GM19043 (cell line): Measurements from ENCODE around the gene KLF2.

Experiments
- ATAC-seq: cut with Tn5 transposase; IDR thresholded peaks from one replicate; pipeline ENCODE4 v1.9.1; 2021; ENCODE audit warnings: low read depth; ENCODE audit not compliant: unreplicated experiment

KLF2 gene

DNA sequence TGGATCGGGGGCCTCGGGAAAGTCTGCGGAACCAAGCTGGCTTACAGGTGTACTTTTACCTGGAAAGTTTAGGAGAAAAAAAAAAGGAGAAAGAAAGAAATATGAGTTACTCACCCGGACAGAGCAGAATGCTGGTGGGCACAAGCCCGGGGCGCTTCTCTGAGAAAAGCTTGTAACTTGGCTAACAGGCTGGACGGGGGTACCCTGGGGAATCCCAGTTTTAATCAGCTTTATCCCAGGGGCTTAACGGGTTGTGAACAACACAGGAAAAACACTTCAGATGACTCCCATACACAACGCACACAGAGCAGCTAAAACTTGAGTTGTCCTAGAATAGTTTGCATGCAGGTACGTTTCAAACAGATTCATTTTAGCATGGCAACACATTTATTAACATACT is 37.3 kb downstream of the KLF2 start:
- no peak for ATAC-seq

GRCh38 chr19:16363133-16363851 is 38.7 kb downstream of the KLF2 start:
- no peak for ATAC-seq

DNA sequence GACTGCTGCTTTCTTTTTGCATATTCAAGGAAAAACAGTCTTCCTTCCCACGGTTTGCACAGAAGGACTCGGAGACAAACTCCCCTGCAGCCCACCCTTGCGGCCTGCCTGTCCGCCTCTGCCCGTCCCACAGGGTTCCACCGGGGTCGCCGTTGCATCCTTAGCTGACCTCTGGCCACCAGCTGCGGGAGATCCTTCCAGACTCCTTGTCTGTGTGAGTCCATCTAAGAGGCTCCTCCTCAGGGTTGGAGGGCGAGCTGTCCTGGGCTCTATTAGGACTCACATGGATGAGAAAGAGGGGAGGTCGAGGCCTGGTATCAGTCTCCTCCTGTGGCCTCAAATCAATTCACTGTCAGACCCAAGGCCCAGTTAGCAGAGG is 39.2 kb downstream of the KLF2 start:
- no peak for ATAC-seq

DNA sequence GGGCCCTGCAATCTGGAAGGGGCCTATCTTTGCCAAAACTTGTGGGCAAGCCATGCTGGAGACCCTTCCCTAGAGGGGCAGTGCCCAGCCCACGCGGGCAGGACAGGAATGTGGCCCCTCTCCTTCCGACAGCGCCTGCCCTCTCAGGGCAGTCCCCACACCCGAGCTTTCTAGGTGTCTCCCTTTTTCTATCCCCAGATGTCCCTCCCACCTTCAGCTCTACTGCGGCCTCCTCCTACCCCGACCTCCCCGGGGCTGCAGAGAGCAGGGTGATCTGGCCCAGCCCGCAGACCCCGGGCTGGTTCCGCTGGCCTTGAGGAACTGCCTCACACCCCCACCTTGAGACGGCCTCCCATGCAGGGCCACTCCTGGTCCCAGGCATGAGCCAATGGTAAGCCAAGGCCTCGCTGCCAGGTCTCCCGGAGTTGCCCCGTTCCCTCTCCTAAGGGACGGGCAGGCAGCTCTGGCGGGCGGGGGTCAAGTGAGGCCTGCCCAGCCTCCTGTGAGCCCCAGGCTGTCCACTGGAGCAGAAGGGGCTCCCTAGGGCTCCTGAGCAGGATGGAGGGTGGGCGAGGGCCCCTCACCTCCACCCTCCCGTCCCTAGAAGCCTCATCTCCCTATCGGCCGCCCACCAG is 39.7 kb downstream of the KLF2 start:
- no peak for ATAC-seq

DNA sequence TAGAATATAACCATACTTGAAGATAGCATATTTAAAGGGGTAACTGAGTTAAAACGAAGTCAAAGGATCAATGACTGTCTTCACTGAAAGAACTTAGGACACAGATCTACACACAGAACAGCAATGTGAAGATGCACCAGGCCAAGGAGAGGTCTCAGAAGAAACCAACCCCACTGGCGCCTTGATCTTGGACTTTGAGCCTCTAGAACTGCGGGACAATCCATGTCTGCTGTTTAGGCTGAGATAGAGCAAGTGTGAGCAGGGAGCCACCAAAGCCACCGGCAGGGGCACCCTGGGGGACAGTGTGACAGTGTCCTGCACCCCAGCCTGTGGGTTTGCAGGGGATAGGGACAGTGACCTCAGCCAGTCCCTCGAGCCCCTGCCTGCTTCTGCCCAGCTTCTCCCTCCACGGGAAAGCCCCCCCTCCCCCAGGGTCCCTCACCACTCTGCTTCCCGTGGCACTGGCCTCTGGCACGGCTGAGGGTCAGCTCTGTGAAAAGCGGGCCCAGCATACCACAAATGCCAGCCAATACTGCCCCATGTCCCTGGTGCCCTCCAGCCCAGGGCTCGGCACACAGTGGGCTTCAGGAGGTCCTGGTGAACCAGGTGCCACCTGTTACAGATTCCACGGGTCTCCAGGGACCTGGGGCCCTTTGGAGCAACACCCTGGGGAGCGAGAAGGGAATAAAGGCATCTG is 40.8 kb downstream of the KLF2 start:
- ATAC-seq = no peak

GRCh38 chr19:16366056-16366432 is 41.4 kb downstream of the KLF2 start:
- no peak for ATAC-seq

- no peak for ATAC-seq
Measured at GRCh38 chr19:16366433-16367260, 42.0 kb downstream of the KLF2 start.

GRCh38 chr19:16367261-16367683 is 42.6 kb downstream of the KLF2 start:
- no peak for ATAC-seq

DNA sequence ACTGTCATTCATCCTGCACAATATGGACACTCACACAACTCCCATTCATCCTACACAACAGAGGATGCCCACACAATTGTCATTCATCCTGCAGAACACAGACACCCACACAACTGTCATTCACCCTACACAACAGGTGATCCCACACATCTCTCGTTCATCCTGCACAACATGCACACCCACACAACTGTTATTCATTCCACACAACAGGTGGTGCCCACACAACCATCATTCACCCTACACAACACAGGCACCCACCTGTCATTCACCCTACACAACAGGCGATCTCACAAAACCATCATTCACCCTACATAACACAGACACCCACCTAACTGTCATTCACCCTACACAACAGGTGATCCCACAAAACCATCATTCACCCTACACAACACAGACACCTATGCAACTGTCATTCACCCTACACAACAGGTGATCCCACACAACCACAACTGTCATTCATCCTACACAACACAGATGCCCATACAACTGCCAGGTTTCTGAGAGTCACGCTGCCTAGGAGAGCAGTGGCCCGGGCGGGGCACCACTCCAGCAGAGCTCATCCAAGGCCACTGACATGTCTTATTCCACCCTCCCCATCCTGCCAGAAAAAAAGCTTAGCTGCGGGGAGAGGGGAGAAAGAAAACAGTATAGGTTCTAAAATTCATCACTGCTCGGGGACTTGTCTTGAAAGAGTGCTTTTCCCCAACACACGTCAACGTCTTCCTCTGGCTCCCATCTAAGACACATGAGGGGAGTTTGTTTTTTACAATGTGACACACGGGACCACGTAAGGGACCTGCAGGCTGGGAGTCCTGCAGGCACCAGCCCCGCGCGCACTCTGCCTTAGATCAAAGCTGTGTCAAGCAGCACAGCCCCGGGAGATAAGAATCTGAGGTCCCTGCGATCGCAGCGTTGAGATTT is 44.0 kb downstream of the KLF2 start:
- no peak for ATAC-seq

DNA sequence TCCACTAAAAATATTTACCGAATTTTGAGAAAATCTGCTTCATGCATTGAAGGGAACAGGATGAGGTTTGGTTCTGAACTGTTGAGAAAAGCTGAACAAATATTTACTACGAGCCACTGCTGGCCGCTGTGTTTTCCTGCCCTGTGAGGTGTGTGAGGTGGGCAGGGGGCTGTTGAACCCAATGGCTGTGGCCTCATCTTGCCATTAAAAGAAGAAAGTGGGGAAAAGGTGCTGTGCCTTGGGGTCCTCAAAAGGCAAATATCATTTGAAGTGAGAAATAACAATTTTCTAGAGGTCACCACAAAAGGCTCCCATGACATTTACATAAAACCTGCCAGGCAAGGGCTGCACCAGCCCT is 44.7 kb downstream of the KLF2 start:
- ATAC-seq = no peak

DNA sequence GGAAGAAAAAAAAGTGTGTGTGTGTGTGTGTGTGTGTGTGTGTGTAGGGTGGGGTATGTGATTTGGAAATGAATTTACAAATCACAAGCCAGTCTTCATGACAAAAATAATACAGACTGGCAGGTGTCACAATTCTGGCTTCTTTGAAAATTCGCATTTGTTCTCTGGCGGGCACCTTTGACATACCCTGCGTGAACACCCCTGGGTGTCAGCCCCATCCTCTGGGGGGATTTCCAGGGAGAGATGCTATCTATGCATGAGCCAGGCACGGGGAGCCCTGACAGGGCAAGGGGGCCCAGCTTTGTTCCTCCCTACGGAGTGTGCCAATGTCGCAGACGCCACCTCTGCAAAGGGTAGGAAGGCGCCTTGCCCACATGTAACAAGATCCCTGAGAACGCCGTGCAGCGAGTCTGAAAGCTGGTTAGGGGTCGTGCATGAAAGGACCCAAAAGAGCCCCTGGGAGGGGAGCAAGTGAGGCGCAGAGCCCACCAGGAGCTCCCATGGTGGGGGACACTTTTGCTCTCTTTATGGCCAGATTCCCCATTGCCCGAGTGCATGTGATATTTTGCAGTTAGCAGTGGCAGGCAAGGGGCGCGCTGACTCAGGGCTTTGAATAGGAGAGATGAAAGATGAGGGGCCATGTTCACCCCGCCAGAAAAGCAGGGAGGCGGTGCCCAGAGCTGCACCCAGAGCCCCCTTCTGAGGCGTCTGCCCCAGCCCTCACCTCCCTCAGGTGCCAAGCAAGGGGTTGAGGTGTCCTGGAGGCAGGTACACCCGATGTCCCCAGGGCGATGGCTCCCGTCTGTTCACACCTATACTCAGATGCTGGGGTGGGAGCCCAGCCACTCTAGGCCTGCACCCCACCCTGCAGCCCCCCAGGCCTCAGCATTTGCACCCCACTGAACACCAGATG is 45.3 kb downstream of the KLF2 start:
- no peak for ATAC-seq

DNA sequence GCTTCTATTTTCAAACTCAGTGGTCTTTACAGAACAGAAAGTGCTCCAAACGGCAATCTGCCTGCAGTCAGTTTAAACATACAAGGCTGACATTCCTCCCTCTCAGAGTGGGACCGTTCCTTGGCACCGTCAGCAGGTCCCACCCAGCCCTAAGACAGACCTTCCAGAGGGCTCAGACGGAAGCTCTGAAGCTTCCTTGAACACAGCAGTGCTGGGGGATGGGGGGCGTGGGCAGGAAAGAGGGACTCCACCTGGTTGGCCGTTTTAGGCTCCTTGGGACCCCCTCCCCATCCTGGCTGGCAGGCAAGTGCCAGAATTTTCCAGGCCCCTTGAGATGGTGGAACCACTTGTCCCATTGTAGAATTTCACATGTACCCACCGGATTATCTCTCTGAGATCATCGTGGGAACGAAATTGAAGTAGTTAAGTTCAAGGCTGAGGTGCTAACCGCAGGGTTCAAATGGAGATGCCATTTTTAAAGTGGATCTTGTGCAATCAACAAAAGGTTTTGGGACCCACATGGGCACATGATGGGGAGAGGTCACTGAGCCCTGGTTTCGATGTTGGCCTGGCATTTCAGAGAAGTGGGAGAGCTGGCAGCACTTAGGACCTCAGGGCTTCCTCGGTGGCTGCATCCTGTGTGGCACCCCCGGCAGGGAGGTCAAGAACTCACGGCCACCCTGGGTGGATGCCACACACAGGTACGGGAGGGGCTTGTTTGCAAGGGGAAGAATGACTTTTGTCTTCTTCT is 46.2 kb downstream of the KLF2 start:
- no peak for ATAC-seq

DNA sequence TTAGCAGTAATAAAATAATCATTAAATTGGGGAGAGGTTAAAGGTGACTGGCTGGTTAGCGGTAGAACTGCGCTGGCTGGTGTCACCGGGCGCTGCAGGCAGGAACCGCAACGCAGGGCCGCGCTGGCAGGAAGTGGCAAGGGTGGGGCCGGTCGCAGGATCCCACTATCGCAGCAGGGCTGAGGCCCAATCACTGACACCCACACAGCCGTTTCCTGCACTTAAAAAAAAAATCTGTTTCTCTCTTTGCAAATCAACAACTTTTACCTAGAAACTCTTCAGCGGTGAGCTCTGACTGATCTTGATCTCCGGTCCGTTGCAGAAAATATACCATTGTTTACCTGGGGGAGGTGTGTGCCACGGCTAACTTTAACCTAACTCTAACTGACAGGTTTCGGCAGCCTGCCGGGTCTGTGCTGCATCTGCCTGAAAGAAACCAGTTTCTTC is 46.9 kb downstream of the KLF2 start:
- ATAC-seq = peak; percentile 64

GRCh38 chr19:16372065-16372915 is 47.7 kb downstream of the KLF2 start:
- ATAC-seq = no peak

DNA sequence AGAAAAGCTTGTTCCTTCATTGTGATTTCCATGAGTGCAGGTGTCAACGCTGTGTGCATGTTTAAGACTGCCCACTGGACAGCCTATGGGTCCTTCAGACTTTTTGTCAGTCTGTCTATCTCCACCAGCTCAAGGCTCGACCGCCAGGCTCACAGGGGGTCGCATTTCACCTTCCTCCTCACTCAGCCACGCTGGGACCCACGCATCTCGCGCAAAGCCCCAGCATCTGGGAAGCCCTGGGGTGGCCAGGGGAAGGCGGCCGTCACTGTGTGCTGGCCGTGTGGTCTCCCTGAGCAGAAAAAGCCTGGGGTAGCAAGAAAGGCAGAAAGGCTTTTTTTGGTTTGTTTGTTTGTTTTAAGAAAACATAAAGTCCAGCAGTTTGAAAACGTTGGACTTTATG is 48.5 kb downstream of the KLF2 start:
- ATAC-seq = no peak

GRCh38 chr19:16373532-16373931 is 48.9 kb downstream of the KLF2 start:
- ATAC-seq = no peak

GRCh38 chr19:16373989-16374388 is 49.4 kb downstream of the KLF2 start:
- ATAC-seq = no peak
